Measurements from ENCODE around the gene MEPCE.
A peak's percentile ranks its signal among the peaks of the same experiment; 100 is the strongest.

MEPCE gene

GRCh38 chr7:100397315-100398081 lies 32.1 kb upstream of the MEPCE start:
- TF ChIP-seq, protein P1, sequence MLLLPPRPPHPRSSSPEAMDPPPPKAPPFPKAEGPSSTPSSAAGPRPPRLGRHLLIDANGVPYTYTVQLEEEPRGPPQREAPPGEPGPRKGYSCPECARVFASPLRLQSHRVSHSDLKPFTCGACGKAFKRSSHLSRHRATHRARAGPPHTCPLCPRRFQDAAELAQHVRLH (tag by site-specific recombination; IDR thresholded peaks at IDR 0.05) = no peak
- TF ChIP-seq ZNF239 (tag by site-specific recombination; IDR thresholded peaks at IDR 0.05) (no peak), MYNN (tag by site-specific recombination; IDR thresholded peaks at IDR 0.05; ENCODE audit: borderline replicate concordance) (no peak), PBX3 (CRISPR knock-in tag; IDR thresholded peaks at IDR 0.05) (no peak), BCL11B (tag by site-specific recombination; IDR thresholded peaks at IDR 0.05; ENCODE audit: low read depth) (no peak), ZNF701 (tag by site-specific recombination; IDR thresholded peaks at IDR 0.05) (no peak), ZNF175 (tag by site-specific recombination; IDR thresholded peaks at IDR 0.05) (no peak), ZNF768 (tag by site-specific recombination; IDR thresholded peaks at IDR 0.05) (no peak), ZNF311 (tag by site-specific recombination; IDR thresholded peaks at IDR 0.05; ENCODE audit: borderline replicate concordance) (no peak), KLF1 (tag by site-specific recombination; IDR thresholded peaks at IDR 0.05) (peak; percentile 71; the same call in 1 of the 2 replicates), SP3 (tag by site-specific recombination; IDR thresholded peaks at IDR 0.05) (no peak), ZNF121 (tag by site-specific recombination; IDR thresholded peaks at IDR 0.05) (no peak), ZFHX2 (tag by site-specific recombination; conservative IDR thresholded peaks at IDR 0.05) (no peak), GLIS2 (tag by site-specific recombination; IDR thresholded peaks at IDR 0.05) (no peak), ZSCAN18 (tag by site-specific recombination; IDR thresholded peaks at IDR 0.05) (no peak), ZNF513 (tag by site-specific recombination; IDR thresholded peaks at IDR 0.05) (no peak), KLF16 (tag by site-specific recombination; IDR thresholded peaks at IDR 0.05) (no peak), ZNF138 (tag by site-specific recombination; IDR thresholded peaks at IDR 0.05; ENCODE audit: borderline replicate concordance) (no peak), ZNF830 (tag by site-specific recombination; IDR thresholded peaks at IDR 0.05; ENCODE audit: low read depth) (no peak), CTCF (tag by site-specific recombination; IDR thresholded peaks at IDR 0.05) (peak; percentile 35), YY2 (tag by site-specific recombination; IDR thresholded peaks at IDR 0.05) (no peak), HOXD13 (CRISPR knock-in tag; IDR thresholded peaks at IDR 0.05; ENCODE audit: borderline replicate concordance) (no peak), ZNF214 (tag by site-specific recombination; IDR thresholded peaks at IDR 0.05; ENCODE audit: borderline replicate concordance) (no peak)
- TF ChIP-seq, protein P2, sequence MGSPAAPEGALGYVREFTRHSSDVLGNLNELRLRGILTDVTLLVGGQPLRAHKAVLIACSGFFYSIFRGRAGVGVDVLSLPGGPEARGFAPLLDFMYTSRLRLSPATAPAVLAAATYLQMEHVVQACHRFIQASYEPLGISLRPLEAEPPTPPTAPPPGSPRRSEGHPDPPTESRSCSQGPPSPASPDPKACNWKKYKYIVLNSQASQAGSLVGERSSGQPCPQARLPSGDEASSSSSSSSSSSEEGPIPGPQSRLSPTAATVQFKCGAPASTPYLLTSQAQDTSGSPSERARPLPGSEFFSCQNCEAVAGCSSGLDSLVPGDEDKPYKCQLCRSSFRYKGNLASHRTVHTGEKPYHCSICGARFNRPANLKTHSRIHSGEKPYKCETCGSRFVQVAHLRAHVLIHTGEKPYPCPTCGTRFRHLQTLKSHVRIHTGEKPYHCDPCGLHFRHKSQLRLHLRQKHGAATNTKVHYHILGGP (tag by site-specific recombination; IDR thresholded peaks at IDR 0.05) = no peak
- TF ChIP-seq, protein P3, sequence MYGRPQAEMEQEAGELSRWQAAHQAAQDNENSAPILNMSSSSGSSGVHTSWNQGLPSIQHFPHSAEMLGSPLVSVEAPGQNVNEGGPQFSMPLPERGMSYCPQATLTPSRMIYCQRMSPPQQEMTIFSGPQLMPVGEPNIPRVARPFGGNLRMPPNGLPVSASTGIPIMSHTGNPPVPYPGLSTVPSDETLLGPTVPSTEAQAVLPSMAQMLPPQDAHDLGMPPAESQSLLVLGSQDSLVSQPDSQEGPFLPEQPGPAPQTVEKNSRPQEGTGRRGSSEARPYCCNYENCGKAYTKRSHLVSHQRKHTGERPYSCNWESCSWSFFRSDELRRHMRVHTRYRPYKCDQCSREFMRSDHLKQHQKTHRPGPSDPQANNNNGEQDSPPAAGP (tag by site-specific recombination; IDR thresholded peaks at IDR 0.05) = 0 out of 2 replicates have a peak, but pooled peaks have one; percentile 26
- ChIA-PET CTCF (interaction anchor here (0.9 to 3.7 kb wide), 2 partner anchors 10 to 22 kb away, joined by 3 to 13 read pairs; no protein-coding TSS in a partner anchor), POLR2A (no interaction called here)
- Histone ChIP-seq H3K4me3 (ENCODE audit: low read depth, low read length) (no peak overlapping the region), H3K4me1 (ENCODE audit: control insufficient read depth, insufficient read depth, low read length) (no peaks in the 10 kb centered on the region), H3K36me3 (ENCODE audit: control insufficient read depth in 2 of 2, insufficient read depth in 1 of 2, low read length in 2 of 2) (no peaks in the 10 kb centered on the region), H3K27ac (ENCODE audit: extremely low read depth, low read depth, low read length) (no peak overlapping the region), H3K9me3 (ENCODE audit: control insufficient read depth, insufficient read depth, low read depth, low read length) (no peaks in the 10 kb centered on the region)

Measured in HEK293 (cell line).